GM23338 (cell line): Measurements from ENCODE around the gene XRCC5. TPM values are rescaled to one million over a fixed set of nuclear protein-coding genes. Genes with fewer than 3 reads are reported as not detected.

Source experiments
- ATAC-seq: fragments of 200-7000 bp; cut with Tn5 transposase; 3 replicates; pipeline ENCODE4 v1.9.1; 2020
- DNase-seq: peaks from one replicate; pipeline ENCODE4 v3.0.0-alpha.2; 2015; ENCODE audit warnings: low spot score
- H2AFZ ChIP-seq: fragments of 200-600 bp; sonication (generic); 2 replicates; pipeline ENCODE4 v1.8.0; 2016; ENCODE audit warnings: antibody characterized with exemption, mild to moderate bottlenecking, moderate library complexity
- H3F3A ChIP-seq: fragments of 200-600 bp; sonication (generic); replicated peaks from 2 replicates; pipeline ENCODE4 v1.8.0; 2017; ENCODE audit warnings: antibody characterized with exemption, mixed run types, low read depth
- H3K27ac ChIP-seq: fragments of 200-600 bp; sonication (generic); 2 replicates; pipeline ENCODE4 v1.6.1; 2016; ENCODE audit warnings: low read depth
- H3K27me3 ChIP-seq: fragments of 200-600 bp; sonication (generic); 2 replicates; pipeline ENCODE4 v1.8.0; 2016; ENCODE audit warnings: mild to moderate bottlenecking, mixed run types, moderate library complexity; ENCODE audit not compliant: insufficient read depth
- H3K36me3 ChIP-seq: fragments of 200-600 bp; sonication (generic); 2 replicates; pipeline ENCODE4 v1.8.0; 2016; ENCODE audit warnings: mild to moderate bottlenecking; ENCODE audit not compliant: insufficient read depth
- H3K4me1 ChIP-seq: fragments of 200-600 bp; sonication (generic); 2 replicates; pipeline ENCODE4 v1.8.0; 2016; ENCODE audit warnings: mild to moderate bottlenecking, moderate library complexity; ENCODE audit not compliant: insufficient read depth
- H3K4me2 ChIP-seq: fragments of 200-600 bp; sonication (generic); 2 replicates; pipeline ENCODE4 v1.7.1; 2017; ENCODE audit warnings: mixed run types
- H3K4me3 ChIP-seq: fragments of 200-600 bp; sonication (generic); 2 replicates; pipeline ENCODE4 v1.6.1; 2016; ENCODE audit warnings: mixed run types
- H3K79me2 ChIP-seq: fragments of 200-600 bp; sonication (generic); replicated peaks from 2 replicates; pipeline ENCODE4 v1.8.0; 2017; ENCODE audit warnings: mild to moderate bottlenecking; ENCODE audit not compliant: insufficient read depth
- H3K9me2 ChIP-seq: fragments of 200-600 bp; sonication (generic); 2 replicates; pipeline ENCODE4 v1.8.0; 2017; ENCODE audit not compliant: insufficient read depth
- H4K20me1 ChIP-seq: fragments of 200-600 bp; sonication (generic); replicated peaks from 2 replicates; pipeline ENCODE4 v1.8.0; 2017; ENCODE audit warnings: mild to moderate bottlenecking; ENCODE audit not compliant: insufficient read depth
- H3K27ac Mint-ChIP-seq: 2 replicates; pipeline ENCODE4 v1.8.0; 2020; ENCODE audit warnings: inconsistent platforms, mild to moderate bottlenecking, moderate library complexity, mixed read lengths
- H3K27me3 Mint-ChIP-seq: 3 replicates; pipeline ENCODE4 v1.8.0; 2022; ENCODE audit warnings: low read depth, mild to moderate bottlenecking, moderate library complexity, mixed read lengths, inconsistent platforms; ENCODE audit not compliant: insufficient read depth, poor library complexity
- H3K36me3 Mint-ChIP-seq: 3 replicates; pipeline ENCODE4 v1.8.0; 2021; ENCODE audit warnings: low read depth, mild to moderate bottlenecking, inconsistent platforms, moderate library complexity, mixed read lengths
- H3K4me1 Mint-ChIP-seq: 3 replicates; pipeline ENCODE4 v1.8.0; 2020; ENCODE audit warnings: mild to moderate bottlenecking, inconsistent platforms, mixed read lengths
- H3K4me3 Mint-ChIP-seq: 3 replicates; pipeline ENCODE4 v1.8.0; 2021; ENCODE audit warnings: moderate library complexity, mild to moderate bottlenecking, inconsistent platforms, mixed read lengths
- H3K9me3 Mint-ChIP-seq: 3 replicates; pipeline ENCODE4 v1.8.0; 2020; ENCODE audit warnings: moderate library complexity, mild to moderate bottlenecking, inconsistent platforms, mixed read lengths
- CREB1 ChIP-seq: fragments of 250-450 bp; sonication (Bioruptor Pico); IDR thresholded peaks from 2 replicates; pipeline ENCODE4 v1.5.0; 2020; ENCODE audit warnings: low read depth, mild to moderate bottlenecking, moderate library complexity
- EZH2 ChIP-seq: fragments of 200-600 bp; sonication (generic); IDR thresholded peaks from one replicate; pipeline ENCODE4 v1.8.0; 2017; ENCODE audit warnings: antibody characterized with exemption, mild to moderate bottlenecking, low read depth; ENCODE audit not compliant: unreplicated experiment
- EZH2phosphoT487 ChIP-seq: fragments of 200-600 bp; sonication (generic); IDR thresholded peaks from one replicate; pipeline ENCODE4 v1.8.1; 2018; ENCODE audit warnings: antibody characterized with exemption; ENCODE audit not compliant: unreplicated experiment
- JUNB ChIP-seq: IDR thresholded peaks from one replicate; pipeline ENCODE4 v1.6.1; 2016; ENCODE audit warnings: antibody characterized with exemption; ENCODE audit not compliant: unreplicated experiment
- NANOG ChIP-seq: IDR thresholded peaks from 2 replicates; pipeline ENCODE4 v1.6.1; 2016; ENCODE audit warnings: antibody characterized with exemption, borderline replicate concordance
- POLR2AphosphoS5 ChIP-seq: IDR thresholded peaks from 2 replicates; pipeline ENCODE4 v1.6.1; 2016; ENCODE audit warnings: antibody characterized with exemption, low read depth
- STAT1 ChIP-seq: IDR thresholded peaks from one replicate; pipeline ENCODE4 v1.6.1; 2016; ENCODE audit warnings: antibody characterized with exemption; ENCODE audit not compliant: unreplicated experiment
- ZNF114 ChIP-seq: fragments of 250-450 bp; sonication (Bioruptor Pico); IDR thresholded peaks from 2 replicates; pipeline ENCODE4 v1.5.0; 2020; ENCODE audit warnings: mild to moderate bottlenecking, moderate library complexity
- polyA plus RNA-seq: library from polyadenylated mRNA; unstranded; fragments of >200 nt; fragmentation: Nextera tagmentation; extraction: Ambion mirVana; gene quantifications from 2 replicates; pipeline ENCODE4 v1.2.1, GENCODE V29; 2016
- total RNA-seq: library from RNA; depleted of rRNA; stranded (reverse); fragments of >200 nt; shearing (Covaris generic); gene quantifications from 2 replicates; pipeline ENCODE4 v1.2.3, GENCODE V29; 2014
- TF ChIP-seq, protein P1 (sequence below): IDR thresholded peaks from 2 replicates; pipeline ENCODE4 v1.6.1; 2016; ENCODE audit warnings: antibody characterized with exemption
- TF ChIP-seq, protein P2 (sequence below): IDR thresholded peaks from one replicate; pipeline ENCODE4 v1.6.1; 2018; ENCODE audit warnings: antibody characterized with exemption; ENCODE audit not compliant: unreplicated experiment
- TF ChIP-seq, protein P3 (sequence below), 2 experiments: fragments of 200-600 bp in 1 of 2; sonication (generic) in 1 of 2; conservative IDR thresholded peaks; 2 replicates each; pipeline versions ENCODE4 v1.5.1 to v1.6.1; 2016 to 2017; ENCODE audit warnings: antibody characterized with exemption in 2 of 2, low read depth in 2 of 2, mild to moderate bottlenecking in 2 of 2, moderate library complexity in 1 of 2

Gene XRCC5
- total and polyA plus RNA-seq, 2 experiments from 2014 or later: 499 to 524 TPM

DNA sequence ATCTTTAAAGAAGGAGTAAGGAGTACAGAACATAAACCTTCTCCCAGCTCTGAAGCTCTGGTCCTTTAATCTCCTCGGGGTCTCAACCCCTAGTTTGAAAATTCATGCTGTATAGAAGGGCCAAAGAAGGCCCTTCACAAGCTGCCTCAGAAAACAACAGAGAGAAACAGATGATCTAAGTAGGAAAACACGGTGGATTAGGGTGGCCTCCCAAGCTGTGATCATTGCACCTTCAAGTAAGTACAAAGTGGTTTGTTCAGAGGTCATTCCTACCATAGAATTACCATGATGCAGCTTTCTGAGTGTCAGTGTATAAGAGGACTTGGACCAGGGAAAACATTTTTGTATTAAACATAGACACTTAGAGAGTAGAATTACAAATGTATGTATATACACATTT, 16.5 kb upstream of the XRCC5 start:
- 0 out of 2 replicates have a peak, but pooled peaks cover 6% of the 10 kb centered on the region for H3K9me2 ChIP-seq
- H3K4me2 ChIP-seq: no peak overlapping the region
- no peaks in the 10 kb centered on the region for H3K36me3 ChIP-seq
- no peak for TF ChIP-seq CREB1 (CRISPR knock-in tag)
- TF ChIP-seq NANOG: no peak
- TF ChIP-seq POLR2AphosphoS5: no peak
- no peak for TF ChIP-seq JUNB
- TF ChIP-seq EZH2phosphoT487: no peak
- TF ChIP-seq STAT1: no peak
- TF ChIP-seq, protein P1, sequence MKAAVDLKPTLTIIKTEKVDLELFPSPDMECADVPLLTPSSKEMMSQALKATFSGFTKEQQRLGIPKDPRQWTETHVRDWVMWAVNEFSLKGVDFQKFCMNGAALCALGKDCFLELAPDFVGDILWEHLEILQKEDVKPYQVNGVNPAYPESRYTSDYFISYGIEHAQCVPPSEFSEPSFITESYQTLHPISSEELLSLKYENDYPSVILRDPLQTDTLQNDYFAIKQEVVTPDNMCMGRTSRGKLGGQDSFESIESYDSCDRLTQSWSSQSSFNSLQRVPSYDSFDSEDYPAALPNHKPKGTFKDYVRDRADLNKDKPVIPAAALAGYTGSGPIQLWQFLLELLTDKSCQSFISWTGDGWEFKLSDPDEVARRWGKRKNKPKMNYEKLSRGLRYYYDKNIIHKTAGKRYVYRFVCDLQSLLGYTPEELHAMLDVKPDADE: no peak
- TF ChIP-seq, protein P2, sequence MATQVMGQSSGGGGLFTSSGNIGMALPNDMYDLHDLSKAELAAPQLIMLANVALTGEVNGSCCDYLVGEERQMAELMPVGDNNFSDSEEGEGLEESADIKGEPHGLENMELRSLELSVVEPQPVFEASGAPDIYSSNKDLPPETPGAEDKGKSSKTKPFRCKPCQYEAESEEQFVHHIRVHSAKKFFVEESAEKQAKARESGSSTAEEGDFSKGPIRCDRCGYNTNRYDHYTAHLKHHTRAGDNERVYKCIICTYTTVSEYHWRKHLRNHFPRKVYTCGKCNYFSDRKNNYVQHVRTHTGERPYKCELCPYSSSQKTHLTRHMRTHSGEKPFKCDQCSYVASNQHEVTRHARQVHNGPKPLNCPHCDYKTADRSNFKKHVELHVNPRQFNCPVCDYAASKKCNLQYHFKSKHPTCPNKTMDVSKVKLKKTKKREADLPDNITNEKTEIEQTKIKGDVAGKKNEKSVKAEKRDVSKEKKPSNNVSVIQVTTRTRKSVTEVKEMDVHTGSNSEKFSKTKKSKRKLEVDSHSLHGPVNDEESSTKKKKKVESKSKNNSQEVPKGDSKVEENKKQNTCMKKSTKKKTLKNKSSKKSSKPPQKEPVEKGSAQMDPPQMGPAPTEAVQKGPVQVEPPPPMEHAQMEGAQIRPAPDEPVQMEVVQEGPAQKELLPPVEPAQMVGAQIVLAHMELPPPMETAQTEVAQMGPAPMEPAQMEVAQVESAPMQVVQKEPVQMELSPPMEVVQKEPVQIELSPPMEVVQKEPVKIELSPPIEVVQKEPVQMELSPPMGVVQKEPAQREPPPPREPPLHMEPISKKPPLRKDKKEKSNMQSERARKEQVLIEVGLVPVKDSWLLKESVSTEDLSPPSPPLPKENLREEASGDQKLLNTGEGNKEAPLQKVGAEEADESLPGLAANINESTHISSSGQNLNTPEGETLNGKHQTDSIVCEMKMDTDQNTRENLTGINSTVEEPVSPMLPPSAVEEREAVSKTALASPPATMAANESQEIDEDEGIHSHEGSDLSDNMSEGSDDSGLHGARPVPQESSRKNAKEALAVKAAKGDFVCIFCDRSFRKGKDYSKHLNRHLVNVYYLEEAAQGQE: no peak
- no peak for TF ChIP-seq EZH2
- TF ChIP-seq, protein P3, sequence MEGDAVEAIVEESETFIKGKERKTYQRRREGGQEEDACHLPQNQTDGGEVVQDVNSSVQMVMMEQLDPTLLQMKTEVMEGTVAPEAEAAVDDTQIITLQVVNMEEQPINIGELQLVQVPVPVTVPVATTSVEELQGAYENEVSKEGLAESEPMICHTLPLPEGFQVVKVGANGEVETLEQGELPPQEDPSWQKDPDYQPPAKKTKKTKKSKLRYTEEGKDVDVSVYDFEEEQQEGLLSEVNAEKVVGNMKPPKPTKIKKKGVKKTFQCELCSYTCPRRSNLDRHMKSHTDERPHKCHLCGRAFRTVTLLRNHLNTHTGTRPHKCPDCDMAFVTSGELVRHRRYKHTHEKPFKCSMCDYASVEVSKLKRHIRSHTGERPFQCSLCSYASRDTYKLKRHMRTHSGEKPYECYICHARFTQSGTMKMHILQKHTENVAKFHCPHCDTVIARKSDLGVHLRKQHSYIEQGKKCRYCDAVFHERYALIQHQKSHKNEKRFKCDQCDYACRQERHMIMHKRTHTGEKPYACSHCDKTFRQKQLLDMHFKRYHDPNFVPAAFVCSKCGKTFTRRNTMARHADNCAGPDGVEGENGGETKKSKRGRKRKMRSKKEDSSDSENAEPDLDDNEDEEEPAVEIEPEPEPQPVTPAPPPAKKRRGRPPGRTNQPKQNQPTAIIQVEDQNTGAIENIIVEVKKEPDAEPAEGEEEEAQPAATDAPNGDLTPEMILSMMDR (conservative IDR thresholded peaks at IDR 0.05; ENCODE audit: low read depth in 2 of 2): no peak
- no peak for TF ChIP-seq ZNF114 (CRISPR knock-in tag)
- no peaks in the 10 kb centered on the region for H4K20me1 ChIP-seq
- no peaks in the 10 kb centered on the region for H3K4me1 ChIP-seq
- Mint-ChIP-seq H3K27ac (no peak overlapping the region), H3K4me3 (no peak overlapping the region), H3K9me3 (no peaks in the 10 kb centered on the region), H3K27me3 (no peaks in the 10 kb centered on the region), H3K4me1 (no peaks in the 10 kb centered on the region), H3K36me3 (no peaks in the 10 kb centered on the region)
- DNase-seq: no peak
- H2AFZ ChIP-seq: no peak overlapping the region
- H3K79me2 ChIP-seq: no peaks in the 10 kb centered on the region
- H3K4me3 ChIP-seq: no peak overlapping the region
- no peaks in the 10 kb centered on the region; the same call in 1 of the 2 replicates for H3F3A ChIP-seq
- no peaks in the 10 kb centered on the region for H3K27me3 ChIP-seq
- no peak for ATAC-seq
- H3K27ac ChIP-seq: no peak overlapping the region
